G401.6 (cell line): ENCODE data around the gene KCNIP1.

Experiments
- FAIRE-seq: peaks from 2 replicates; lab custom pipeline; 2012; peaks lifted over from hg19 to GRCh38; lab: Jason Lieb, UNC

The KCNIP1 gene

DNA sequence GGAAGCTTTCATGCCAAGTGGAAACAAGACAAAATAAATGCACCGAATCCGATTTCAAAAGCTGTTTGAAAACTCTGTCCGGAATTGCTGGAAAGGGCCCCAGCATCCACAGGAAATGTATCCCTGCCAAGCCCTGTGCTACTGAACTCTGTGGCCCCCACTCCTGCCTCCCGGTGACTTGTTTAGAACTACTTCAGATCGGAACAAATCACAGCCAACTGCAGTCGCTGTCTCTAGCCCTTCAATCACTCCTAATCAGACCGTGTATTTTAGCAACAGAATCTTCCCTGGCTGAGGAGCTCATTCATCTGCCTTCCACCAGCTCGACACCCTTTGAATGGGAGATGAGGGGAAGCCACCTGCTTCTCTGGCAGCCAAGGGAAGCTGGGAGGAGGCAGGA is 94.1 kb downstream of the KCNIP1 start:
- no peak for FAIRE-seq

DNA sequence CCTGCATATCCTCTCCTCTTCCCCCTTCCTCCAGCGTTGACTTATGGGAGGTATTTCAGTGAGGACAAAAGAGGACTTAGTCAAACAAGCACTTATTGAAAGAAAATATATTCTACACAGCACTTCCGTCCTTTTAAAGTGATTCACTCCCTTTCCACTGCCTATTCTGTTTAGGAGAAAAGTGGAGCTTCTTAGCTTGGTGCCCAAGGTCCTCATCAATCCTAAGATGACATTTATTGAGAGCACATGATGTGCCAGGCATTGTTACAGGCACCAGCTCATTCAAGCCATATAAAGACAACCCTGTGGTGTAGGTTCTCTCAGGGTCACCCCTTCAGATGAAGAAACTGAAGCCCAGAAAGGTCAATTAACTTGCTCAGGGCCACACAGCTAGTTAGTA is 95.9 kb downstream of the KCNIP1 start:
- FAIRE-seq, result no peak

DNA sequence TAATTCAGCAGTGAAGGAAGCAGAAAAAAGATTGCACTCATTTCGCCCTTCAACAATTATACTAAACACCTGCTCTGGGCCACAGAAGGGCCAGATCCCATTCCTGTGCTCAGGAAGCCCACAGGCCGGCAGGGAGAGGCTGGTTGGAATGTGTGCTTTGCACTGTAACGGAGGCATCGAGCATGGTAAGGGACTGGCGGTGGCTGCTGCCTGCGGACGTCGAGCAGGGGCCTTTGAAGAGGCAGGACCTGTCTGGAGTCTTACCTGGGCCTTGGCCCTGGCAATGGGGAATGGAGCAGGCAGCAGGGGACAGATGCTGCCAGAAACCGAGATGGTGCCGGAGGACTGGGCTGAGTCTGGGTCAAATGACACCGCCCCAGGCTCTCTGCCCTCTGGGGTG is 97.8 kb downstream of the KCNIP1 start:
- no peak for FAIRE-seq

DNA sequence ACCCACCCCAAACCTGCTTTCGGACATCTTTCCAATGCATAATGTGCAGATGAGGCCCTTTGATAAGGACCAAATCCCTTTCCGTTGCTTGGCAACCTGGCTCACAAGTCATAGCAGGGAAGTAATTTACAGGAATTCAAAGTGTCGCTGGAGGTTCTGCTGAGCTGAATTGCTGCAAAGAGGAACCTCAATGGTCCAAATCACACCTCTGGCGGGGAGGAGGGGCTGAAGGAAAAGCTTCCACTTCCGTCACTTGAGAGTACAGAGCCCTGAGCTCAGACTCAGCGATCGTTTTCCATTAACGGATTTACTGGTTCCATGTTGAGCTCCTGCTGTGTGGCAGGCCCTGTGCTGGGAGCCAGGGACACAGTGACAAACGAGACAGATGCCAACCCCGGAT is 99.3 kb downstream of the KCNIP1 start:
- no peak for FAIRE-seq

DNA sequence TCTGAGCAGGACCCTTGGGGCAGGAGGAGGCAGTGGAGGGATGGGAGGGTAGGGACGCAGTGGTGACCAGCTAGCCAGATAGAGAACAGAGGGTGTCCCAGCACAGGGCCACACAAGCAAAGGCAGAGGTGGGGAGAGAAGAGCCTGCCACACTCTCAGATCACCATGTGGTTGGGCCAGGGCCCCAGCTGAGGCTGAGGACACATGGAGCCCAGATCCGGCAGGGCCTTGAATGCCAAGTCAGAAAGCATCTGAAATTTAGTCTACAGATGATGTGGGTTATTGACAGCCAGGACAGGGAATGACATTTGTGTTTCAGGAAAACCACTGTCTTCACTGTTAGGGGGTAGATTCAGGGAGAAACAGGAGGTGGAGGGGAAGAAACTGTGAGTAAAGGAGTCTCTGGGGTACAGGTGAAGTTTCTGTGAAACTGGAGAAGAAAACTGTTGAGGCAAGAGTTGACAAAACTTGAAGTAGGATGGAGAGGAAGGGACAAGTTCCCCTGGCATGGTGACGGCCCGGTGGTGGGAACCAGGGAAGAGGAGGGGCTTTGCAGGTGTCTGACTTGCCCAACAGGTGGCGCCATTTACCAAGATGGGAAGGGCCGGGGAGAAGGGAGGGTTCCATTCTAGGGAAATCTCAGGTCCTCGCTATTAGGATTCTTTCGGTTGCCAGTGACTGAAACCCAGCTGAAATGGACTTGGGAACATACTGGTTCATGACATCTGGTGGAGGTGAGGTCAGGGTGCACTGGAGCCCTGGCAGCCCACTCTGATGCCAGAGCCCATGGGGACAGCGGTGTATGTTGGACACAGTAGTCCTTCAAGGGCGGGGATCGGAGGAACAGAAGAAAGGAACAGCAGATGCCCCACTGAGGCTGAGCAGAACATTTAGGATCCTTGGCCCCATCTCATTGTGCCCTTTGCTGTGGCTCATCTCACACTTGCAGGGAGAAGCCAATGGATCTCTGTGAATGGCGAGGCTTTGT is 100.1 kb downstream of the KCNIP1 start:
- FAIRE-seq, result no peak

DNA sequence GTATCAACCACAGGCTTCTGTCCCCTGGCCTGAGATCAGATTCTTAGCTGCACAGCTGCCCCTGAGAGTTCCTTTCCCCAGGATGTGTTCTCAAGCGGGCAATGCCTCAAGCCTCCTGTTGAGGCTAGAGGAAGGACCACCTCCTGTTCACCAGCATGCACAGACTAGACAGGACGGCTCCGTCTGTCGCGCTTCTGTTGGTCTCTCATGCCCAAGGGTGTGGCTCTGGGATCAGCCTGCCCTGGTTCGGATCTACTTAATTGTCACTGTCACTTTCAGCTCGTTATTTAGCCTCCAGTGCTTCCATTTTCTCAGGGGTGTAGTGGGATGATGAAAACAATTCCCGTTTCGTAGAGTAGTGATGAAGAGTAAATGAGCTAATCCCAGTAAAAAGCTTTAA is 103.1 kb downstream of the KCNIP1 start:
- FAIRE-seq, result no peak

DNA sequence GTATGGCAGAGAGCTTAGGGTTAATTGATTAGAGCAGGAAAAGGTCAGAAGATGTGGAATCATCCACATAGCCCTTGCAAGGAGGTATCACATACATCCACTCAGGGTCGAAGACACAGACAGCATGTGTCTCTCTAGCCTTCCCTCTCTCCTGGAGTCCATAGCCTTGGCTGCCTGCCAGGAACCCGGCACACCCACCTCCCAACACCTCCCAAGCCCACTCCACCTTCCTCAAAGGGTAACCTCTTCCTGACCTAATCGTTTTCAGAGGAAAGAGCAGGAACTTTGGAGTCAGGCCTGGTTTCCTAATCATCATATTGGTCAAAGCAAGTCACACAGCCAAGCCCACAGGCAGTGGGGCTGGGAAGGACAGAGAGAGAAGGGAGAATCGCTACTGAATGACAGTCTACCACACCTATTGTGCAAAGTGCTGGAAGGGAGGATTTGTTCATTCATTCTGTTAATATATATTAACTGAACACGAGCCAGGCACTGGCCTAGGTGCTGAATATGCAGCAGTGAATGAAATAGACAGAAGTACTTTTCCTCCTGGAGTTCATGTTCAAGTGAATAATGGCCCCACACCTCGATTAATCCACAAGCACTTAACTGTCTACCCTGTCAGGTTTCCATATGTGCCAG is 107.8 kb downstream of the KCNIP1 start:
- FAIRE-seq, result no peak

DNA sequence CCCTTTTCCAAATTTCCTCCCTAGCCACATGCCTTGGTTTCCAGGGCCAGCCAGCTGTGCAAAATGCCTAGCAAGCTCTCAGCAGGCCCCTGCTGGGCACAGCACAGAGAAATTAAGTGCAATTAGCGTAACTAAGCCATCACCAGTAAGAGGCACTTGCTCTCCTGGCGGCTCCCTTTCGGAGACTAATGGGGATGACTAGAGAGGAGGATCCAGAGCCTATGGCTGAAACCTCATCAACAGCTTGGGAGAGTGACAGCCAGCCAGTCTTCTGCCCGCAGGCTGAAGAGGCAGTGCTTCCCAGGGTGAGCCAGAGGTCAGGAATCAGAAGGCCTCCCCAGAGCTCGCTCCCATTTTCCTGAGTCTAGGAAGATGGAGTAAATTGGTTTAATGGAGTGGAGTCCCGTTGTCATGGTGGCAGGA is 108.4 kb downstream of the KCNIP1 start:
- no peak for FAIRE-seq

DNA sequence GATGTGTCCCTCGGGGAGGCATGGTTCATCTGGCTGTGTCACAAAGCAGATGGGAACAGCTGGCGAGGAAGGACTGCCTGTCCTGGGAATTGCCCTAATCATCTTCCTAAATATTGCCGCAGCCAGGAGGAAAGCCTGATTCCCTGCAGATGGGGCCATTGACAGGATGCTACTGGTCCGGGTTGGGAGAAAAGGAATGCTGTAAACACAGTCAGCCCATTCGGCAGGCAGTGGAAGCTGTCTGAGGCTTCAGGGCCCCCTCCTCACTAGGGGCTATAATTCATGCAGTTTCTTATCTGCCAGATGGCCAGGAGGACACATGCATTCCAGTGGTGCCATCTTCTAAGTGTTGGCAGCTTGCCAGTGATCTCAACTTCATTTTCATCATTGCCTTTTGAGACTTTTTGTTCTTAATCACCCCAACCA is 110.3 kb downstream of the KCNIP1 start:
- FAIRE-seq, result no peak

DNA sequence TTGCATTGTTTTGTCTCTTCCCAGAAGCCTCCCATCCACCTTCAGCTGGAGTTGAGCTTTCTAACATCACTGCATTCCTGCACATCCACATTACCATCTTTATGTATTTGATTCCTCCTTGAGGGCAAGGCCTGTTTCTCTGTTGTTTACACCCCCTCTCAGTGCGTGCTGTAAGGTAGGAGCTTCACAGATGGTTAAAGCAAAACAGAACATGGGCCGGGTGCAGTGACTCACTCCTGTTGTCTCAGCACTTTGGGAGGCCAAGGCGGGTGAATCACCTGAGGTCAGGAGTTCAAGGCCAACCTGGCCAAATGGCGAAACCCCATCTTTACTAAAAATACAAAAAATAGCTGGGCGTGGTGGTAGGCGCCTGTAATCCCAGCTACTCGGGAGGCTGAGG is 110.9 kb downstream of the KCNIP1 start:
- no peak for FAIRE-seq

DNA sequence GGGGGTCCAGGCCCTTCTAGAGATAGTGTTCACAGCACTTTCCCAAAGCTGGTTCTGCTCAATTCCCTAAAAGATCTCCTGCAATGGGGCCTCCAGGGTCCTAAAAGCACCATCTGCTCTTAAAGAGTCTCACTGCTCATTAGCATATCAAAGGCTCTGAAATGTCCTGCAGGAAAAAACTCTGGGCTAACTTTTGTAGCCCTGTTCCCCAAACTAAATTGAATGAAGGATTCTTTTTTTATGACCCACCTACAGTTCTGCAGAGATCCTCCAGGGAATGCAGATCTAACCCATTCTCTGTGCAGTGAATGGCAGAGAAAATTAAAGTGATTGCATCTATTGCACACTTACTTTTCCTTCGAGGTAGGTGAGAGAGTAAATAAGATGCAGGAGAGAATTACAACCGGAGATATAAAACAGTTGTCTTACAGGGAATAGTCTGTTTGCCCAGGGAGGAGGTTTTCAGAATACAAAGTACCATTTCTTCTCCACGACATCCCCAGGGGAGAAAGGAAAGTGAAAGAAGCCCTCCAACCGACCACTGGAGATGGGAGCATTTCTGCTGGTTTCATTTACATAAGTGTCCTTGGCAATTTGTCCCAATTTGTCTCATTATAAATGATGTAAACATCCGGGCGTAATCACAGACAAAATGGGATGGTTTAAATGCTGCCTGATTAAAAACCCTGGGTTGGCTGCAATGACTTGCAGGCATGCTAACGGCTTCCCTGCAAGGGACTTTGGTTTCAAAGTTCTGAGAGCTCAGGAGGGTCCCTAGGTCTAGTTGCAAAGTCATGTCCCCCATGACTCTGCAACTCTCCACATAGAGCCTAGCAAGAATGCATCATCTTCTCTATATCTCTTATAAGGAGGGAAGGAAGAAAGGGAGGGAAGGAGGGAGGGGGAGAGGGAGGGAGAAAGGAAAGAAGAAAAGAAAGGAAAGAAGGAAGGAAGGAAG is 114.0 kb downstream of the KCNIP1 start:
- FAIRE-seq, result no peak

DNA sequence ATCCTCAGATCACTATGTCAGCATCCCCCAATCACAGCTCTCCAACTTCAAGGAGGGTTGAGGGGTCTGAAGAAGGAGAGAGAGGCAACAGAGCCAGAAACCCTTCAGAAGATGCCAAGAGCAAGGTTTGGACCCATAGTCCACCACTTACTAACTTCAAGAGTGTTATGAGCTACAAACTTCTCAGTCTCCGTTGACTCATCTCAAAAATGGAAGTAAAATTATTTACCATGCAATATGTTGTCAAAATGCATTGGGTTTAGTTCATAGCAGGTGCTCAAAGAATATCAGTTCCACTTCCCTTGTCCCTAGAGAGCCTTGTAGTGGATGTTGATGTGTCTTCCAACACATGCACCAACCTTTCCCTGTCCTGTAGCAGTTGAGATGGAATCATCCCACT is 116.0 kb downstream of the KCNIP1 start:
- FAIRE-seq, result no peak

DNA sequence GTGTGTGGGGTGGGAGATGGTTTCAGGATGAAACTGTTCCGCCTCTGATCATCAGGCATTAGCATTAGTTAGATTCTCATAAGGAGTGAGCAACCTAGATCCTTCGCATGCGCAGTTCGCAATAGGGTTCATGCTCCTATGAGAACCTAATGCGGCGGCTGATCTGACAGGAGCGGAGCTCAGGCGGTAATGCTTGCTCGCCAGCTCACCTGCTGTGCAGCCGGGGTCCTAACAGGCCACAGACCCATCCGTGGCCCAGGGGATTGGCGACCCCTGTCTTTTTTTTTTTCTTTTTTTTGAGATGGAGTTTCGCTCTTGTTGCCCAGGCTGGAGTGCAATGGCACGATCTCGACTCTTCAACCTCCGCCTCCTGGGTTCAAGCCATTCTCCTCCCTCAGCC is 119.1 kb downstream of the KCNIP1 start:
- no peak for FAIRE-seq

DNA sequence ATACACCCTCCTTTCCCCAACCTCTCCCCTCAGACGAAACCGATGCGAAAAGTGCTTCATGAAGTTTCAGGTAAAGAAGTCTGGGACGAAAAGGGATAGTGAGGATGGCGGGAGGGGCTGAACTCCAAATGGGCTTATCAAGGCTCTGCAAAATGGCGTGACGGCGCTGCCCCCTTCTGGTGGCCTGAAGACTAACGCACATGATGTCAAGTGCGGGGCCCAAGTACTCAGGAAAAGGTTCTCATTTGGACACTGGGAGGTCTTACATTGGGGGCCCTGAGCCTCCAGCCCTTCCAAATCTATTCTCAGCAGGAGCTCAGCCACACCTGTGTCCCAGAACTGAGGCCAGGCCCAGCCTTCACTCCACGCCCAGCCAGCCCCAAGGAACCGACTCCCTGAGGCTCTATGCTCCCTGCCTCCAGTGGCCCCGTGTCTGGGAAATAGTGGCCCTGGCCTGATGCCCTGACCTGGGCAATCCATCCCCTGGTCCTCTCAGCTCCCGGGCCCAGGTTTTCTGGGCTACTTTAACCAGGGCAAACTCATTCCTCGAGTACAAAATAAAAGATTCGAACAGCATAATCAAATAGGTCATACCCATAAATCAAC is 119.9 kb downstream of the KCNIP1 start:
- FAIRE-seq, result no peak

DNA sequence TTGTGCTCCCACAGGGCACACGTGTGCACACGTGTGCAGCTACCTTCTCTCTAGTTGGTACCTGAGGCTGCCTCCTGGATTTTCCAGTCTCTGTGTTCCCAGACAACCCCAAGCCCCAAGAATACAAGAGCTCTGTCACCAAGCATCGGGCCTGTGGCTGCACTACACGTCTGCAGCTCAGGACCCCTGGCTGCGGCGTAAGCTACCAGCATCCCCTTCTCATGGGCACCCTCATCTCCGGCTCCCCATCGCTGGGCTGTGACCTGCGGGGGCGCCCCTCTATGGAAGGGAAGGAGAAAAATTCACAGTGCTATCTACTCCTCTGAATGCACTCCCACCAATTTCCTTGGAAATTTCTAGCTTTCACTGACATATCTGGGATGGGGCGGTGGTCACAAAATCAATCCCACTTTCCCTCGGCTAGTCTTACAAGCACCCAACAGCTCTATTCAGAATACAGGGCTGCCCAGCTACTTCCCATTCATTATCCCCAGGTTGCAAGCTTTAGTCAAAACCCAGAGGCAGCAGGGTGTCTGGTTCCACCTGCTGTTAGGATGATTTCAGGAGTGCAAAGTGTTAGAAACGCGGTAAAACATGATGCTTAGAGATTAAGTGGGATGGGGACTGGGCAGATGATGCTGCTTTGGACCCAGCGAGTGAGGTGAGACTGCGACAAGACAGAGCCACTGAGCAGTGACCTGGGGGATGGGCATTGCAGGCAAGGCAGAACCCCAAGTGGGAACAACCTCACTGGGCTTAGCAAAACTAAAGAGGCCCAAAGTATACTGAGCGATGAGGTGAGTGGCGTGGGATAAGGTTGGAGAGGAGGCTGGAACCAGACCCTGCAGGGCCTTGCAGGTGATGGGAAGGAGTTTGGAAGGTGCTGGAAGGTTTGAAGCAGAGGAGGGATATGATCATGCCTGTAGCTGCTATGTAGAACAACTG is 121.7 kb downstream of the KCNIP1 start:
- FAIRE-seq, result no peak

DNA sequence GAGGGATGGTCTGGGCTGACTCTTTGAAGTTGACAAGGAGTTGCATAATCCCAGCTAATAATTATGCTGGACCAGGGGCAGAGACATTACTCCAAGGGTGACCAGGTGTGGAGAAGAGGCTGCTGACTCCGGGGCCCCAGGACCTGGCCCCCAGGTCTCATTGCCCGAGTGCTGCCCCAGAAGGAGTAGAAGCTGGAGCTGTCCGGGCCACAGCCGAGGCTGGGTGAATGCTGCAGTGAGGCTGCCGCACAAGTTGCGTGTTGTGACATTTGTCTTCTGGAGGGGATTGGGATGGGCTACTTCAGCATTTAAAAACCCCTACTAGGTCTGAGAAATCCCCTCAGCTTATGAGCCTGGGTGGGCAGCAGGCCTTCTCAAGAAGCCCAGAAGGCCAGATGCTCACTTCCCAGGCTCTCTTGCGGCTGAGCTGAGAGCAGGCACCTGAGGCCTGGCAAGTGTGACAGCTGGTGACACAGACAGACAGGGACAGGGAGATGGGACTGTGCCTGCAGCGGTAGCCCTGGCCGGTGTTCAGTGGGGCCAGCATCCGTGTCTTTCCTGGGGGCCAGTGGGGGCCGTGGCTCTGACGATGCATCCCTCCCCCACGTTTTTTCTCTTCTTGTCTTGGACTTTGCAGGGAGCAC is 122.8 kb downstream of the KCNIP1 start:
- FAIRE-seq, result no peak

DNA sequence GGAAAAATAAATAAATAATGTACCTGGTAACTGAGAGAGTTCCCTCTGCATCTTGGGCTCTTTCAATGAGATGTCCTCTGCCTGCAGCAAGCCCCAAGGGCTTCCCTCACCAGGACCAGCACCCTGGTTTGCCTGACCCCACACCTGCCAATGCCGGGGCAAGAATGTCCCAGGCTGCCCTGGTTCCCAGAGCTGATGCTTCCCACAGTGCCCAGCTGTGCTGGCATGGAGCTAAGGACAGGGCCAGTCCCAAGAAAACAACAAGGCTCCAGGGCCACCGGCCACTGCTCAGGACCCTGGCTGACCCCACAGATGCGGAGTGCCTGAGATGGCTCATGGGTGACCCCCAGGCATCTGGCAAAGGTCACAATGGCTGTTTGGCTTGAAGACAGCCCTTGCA is 123.5 kb downstream of the KCNIP1 start:
- FAIRE-seq, result no peak

DNA sequence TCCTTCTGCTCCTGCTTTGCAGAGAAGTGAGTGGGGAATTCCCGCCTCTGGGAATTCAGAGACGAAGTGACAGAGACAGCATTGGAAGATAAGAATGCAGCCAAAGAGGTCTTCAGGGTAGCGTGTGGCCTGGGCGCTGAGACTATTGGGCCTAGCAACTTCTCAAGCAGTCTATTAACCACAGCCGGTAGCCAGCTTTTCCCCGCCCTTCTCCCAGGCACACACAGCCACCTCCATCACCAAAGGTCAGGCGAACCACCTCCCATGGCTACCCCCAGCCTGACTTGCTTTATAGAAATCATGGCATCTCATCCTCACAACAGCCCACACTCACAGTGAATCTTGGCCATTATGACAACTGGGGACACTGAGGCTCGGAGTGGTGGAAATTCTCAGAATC is 124.2 kb downstream of the KCNIP1 start:
- no peak for FAIRE-seq

DNA sequence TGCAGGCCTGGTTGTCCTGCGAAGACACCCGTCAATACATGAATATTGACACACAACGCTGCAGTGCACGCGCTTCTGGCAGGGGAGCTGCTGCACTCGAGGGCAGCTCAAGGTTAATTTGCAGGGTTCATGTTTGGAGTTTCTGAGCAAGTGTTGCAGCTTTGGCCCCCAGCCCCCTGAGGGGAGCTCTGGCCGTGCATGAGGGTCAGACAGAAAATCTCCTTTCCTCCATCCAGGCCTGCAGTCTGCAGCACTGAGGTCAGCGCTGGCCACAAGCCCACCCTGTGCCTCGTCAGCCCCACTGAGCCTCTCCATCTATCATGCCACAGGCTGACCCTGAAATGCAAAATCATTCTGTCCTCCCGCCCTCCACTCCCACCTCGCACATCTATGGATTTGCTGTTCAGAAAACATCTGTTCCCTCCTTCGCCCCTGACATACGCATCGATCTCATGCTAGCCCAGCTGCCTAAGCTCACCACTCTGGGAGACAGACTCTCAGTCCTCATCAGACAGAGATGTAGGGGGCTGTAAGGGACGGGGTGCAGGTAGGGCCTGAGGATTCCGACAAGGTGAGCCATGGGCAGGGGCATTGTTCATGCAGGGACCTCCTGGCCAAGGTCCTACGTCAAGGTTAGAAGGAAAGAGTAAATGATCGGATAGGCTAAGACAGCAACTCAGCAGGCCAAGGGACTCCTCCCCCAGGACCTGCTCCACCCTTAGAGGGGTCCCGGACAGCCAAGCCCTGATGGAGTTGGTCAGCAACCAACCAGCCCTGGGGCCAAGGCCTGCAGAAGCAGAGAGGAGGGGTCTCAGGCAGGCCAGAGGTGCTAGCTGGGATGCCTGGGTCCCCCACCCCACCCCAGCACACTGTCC is 125.1 kb downstream of the KCNIP1 start:
- FAIRE-seq, result no peak
